Fibroblast of lung (primary cell): ENCODE measurements around the gene ASTN2.

Experiments
- CTCF ChIP-seq, 2 donors: IDR thresholded peaks in 1 of 2; conservative IDR thresholded peaks in 1 of 2; 1 replicate in 1 of 2; 2 replicates in 1 of 2; pipeline ENCODE4 v1.5.1; 2011 to 2012; ENCODE audit warnings: low read length in 2 of 2, control low read depth in 1 of 2, inconsistent platforms in 1 of 2, low read depth in 1 of 2, mild to moderate bottlenecking in 1 of 2
- EZH2 ChIP-seq: IDR thresholded peaks from 2 replicates; pipeline ENCODE4 v1.5.1; 2012; ENCODE audit warnings: low read length, control low read depth, mild to moderate bottlenecking; ENCODE audit errors: missing control alignments

GRCh38 chr9:117136461-117136860 is 278.4 kb downstream of the ASTN2 start:
- TF ChIP-seq CTCF (conservative IDR thresholded peaks at IDR 0.05 in 1 of 2, IDR thresholded peaks at IDR 0.05 in 1 of 2; ENCODE audit: low read depth in 1 of 2, low read length in 2 of 2) (no peak), EZH2 (no peak)
